Activated T-cell treated with anti-CD3 and anti-CD28 coated beads for 4 hours (primary cell): ENCODE results near the gene SLC5A8.

Experiments used
- DNase-seq: peaks from one replicate; pipeline ENCODE4 v3.0.0-alpha.2; 2020

The SLC5A8 gene

DNA sequence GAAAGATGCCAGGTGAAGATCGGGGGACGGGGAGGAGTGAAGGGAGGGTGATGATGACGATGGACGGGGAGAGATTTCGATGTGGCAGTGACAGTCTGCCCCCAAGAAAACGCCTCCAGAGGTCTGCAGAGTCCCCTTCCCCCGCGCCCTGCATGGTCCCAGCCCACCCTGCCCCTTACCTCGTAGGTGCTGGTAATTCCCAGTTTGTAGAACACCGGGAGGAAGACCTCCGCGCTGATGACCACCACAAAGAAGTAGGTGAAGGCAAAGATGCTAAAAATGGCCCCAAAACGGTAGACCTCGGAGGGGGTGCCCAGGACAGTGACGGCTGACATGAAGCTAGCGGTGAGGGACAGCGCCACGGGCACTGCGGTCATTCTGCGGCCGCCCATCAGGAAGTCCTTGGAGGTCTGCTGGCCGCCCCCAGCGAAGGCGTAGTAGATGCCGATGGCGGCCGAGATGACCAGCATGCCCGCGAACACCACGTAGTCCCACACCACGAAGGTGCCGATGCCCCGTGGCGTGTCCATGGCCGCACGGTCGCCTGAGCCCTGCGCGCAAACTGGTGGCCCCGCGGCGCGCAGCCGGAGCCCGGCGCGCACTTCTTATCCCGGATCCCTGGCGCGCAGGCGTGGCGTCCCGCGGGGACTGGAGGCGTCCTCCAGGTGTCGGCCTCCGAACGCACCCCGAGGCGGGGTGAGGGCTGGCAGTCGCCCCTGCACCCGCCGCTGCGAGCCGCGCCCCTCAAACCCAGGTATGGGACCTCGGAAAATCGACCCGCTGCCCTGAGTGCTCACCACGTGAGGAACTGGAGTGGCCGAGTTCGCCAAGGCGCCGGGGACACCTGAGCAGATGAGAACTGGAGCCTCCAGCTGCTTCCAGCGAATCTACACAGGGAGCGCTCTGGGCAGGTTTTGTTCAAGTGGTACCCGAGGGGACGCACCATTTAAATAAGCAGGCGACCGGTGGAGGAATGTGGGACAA is at the start of gene SLC5A8:
SLC5A8 (minus strand) TSS at position 920 of the 984 bp plus-strand sequence; CDS start at position 530, 390 bp downstream.
- DNase-seq: no peak

DNA sequence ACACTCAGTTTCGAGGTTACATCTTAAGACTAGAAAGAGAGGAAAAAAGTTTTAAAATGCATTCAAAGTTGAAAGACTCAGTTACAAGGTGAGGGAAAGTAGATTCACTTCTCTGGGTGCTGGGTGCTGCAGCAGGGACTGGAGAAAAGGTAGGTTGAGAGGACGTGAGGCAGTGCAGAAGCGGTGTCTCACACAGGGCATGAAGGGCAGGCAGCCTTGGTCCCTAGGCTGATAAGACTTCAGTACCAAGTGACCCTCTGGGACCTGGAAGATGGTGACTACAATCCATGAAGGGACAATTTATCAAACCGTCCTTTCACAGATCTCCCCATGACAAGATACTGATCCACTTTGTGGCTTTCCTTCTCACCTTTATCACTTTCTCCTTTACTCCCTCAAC is 47.3 kb upstream of the SLC5A8 start:
- no peak for DNase-seq

GRCh38 chr12:101256266-101256665 is 46.2 kb upstream of the SLC5A8 start:
- DNase-seq: no peak

DNA sequence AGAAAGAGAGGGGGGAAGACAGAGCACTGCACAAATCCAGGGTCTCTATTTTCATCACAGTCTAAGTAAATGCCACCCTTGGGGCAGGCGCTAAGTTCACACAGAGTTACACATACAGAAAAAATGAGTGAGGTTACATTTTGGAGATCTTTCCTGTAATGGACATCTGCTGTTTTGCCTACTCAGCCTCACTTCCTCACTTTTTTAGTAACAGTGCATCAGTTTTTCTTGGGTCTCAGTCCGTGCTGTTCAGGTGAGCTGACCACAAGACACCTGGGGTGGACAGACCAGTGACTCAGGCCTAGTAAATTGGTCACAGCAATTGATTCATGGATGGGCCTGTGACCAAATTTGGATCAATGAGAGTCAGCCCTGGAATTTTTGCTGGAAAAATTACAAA is 33.6 kb upstream of the SLC5A8 start:
- DNase-seq: no peak

GRCh38 chr12:101243074-101243473 is 33.0 kb upstream of the SLC5A8 start:
- DNase-seq: no peak

DNA sequence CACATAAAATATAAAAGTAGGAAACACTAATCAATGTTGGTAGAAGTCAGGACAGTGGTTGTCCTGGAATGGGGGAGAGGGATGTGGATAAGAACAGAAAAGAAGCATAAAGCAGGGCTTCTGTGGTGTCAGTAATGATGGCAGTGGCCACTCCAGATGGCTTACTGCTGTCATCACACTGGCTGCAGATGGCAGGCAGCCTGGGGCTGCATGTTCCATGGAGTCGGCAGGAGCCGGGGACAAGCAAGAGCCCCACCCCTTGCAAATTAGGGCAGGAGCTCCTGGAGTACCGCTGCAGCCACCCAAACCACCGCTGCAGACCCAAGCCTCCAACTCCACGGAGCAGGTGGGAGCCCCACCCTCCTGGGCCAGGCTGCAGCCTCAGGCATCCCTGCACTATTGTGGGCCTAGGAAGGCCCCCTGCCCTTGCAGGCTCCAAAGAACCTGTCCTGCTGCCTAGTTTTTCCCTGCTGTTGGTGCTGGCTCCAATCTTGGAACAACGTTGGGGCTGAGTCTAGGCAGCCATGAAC is 28.8 kb upstream of the SLC5A8 start:
- DNase-seq: no peak

DNA sequence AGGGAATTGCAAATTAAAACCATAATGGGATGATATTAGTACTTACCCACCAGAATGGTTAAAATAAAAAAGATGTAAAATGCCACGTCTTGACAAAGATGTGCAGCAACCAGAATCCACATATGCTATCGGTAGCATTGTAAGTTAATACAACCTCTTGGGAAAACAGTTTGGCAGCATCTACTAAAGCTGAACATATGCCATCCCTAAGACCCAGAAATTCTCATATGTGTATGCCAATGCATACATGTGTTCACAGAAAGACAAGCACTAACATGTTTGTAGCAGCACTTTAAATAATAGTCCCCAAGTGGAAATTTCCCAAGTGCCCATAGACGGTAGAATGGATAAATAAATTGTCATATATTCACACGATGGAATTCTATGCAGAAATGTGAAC is 28.3 kb upstream of the SLC5A8 start:
- no peak for DNase-seq

- DNase-seq: no peak
Measured at GRCh38 chr12:101235686-101236085, 25.6 kb upstream of the SLC5A8 start.

- DNase-seq: no peak
Measured at GRCh38 chr12:101231636-101232035, 21.6 kb upstream of the SLC5A8 start.

DNA sequence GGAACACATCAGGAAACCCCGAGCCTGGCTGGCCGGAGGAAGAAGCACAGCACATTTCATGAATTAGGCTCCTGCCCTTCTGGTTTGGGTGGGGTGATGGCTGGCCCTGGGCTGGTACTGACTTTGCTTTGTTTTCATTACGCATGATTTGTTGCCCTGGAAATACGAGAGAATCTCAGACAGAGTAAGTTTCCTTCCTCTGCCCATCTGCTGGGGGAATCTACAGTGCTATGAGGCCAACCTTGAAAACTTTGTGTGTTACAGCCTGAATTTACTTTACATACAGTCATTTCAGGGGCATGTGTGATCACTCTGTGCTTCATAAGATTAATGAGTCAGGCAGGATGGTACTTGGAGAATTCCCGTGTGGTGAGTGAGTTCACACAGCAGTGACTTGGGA is 20.5 kb upstream of the SLC5A8 start:
- DNase-seq: no peak

GRCh38 chr12:101229841-101230241 is 19.8 kb upstream of the SLC5A8 start:
- no peak for DNase-seq

DNA sequence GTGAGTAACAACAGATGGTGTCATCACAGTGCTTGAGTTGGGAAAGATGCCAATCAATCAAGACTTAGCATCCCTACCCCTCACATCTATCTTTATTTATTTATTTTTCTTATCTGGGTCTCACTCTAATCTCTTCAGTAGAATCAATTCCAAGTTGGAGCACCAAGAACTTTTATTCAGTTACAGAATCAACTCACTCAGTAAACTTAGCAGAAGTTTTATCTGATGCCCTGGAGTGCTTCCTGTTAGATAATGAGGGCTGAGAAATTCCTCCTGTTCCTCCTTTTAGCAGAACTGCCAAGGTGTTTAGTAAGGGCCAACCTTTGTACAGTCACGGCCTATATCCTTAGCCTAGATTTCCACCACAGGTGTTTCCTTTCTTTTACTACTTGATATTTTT is 11.3 kb upstream of the SLC5A8 start:
- DNase-seq: no peak

- no peak for DNase-seq
Measured at GRCh38 chr12:101216810-101217209, 6.8 kb upstream of the SLC5A8 start.

GRCh38 chr12:101207086-101207780 is 2.8 kb downstream of the SLC5A8 start:
- no peak for DNase-seq

GRCh38 chr12:101204602-101205304 is 5.3 kb downstream of the SLC5A8 start:
- no peak for DNase-seq

GRCh38 chr12:101200824-101201223 is 9.2 kb downstream of the SLC5A8 start:
- no peak for DNase-seq

GRCh38 chr12:101200145-101200544 is 9.9 kb downstream of the SLC5A8 start:
- DNase-seq: no peak

DNA sequence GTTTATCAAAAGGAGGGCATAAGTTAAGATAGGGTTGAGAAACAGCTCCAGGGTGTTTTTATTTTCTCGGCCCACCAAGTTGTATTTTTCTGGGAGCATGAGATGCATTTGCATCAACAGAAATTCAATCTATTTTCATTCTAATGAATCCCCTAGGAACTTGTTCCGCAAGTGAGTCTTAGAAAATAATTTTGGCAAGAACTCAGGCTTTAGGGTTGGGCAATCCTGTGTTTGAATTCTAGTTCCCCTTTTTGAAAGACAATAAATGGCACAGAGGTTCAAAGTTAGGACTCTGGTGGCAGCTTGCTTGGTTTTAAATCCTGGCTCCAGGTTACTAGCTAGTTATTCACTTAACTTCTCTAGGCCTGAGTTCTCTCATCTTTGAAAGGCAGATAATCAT is 23.7 kb downstream of the SLC5A8 start:
- DNase-seq: no peak

- DNase-seq: no peak
Measured at GRCh38 chr12:101181776-101182175, 28.3 kb downstream of the SLC5A8 start.

DNA sequence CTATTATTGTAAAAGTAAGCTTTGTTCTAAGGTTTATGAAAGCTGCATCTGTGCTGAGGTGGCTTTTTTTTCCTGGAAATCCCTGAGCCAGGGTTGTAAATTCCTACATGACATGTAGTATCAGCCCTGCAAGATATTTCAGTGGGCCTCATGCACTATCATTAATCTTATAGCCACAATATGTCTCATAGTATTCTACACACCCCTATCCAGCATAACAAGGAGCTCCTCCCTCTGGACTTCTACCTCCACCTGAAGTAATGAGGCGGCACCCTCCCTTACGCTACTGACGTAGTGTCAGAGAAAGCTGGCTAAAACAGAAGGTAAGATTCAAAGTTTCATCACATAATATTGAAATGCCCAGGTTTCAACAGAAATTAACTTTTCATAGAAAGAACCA is 35.5 kb downstream of the SLC5A8 start:
- no peak for DNase-seq

DNA sequence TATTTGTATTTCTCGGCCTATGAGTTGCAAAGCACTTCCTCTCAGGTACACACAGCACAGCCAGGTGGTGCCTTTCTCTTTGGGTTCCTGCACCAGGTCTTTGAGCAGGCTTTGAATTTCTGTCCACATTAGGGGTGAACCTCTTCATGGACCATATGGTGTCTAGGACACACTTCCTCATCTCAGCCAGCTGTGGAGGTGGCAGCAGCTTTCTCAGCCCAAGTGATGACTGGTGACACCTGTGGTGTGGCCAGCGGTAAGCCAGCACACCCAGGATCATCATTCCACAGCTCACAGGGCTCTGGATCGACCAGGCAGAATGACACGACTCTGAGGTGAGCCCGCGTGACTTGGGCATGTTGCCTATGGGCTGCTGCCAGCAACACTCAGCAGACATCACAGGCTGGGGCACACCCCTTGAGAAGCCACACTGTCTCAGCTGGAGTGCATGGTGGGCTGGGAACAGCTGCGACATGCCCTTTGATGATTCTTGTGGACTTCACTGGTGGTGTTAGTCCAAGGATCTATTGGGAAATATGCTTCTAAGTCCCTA is 36.8 kb downstream of the SLC5A8 start:
- no peak for DNase-seq

GRCh38 chr12:101172316-101172715 is 37.7 kb downstream of the SLC5A8 start:
- DNase-seq: no peak

DNA sequence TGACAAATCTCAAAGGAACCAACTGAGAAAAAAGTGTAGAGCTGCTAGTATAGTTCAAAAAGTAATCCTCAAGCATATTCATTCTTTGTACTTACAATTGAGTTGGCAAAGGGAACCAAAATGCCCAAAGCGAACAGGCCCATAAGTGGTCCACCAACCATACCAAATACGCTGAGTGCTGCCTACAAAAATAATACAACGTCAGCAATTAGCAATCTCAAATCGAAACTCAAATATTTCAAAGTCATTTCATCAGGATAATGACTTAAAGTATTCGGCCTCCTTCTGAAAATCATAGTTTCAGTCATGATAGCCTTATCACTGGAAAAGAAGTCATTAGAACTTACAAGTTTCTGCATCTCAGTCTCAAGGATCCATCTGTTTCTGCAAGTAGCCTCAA is 42.0 kb downstream of the SLC5A8 start:
- no peak for DNase-seq
